GM19035 (cell line): ENCODE measurements around the gene TERB2.
A peak's percentile ranks its signal among the peaks of the same experiment; 100 is the strongest.
"Not testable (repeated sequence)": the region's sequence is repeated elsewhere in the genome, so short reads cannot be mapped to it uniquely, and the experiment has no call there.

Source experiments
- ATAC-seq: cut with Tn5 transposase; IDR thresholded peaks from one replicate; pipeline ENCODE4 v1.9.1; 2021; ENCODE audit not compliant: unreplicated experiment

Gene TERB2

DNA sequence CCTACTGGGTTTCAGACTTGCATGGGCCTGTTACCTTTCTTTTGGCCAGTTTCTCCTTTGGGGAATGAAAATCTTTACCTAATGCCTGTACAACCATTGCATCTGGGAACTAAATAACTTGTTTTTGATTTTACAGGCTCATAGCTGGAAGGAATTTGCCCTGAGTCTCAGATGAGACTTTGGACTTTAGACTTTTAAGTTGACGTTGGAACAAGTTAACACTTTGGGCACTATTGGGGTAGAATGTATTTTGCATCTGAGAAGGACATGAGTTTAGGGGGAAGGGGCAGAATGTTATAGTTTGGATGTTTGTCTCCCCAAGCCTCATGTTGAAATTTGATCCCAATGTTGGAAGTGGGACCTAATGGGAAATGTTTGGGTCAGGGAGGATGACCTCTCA lies 44.7 kb downstream of the TERB2 start:
- ATAC-seq, result not testable (repeated sequence)

DNA sequence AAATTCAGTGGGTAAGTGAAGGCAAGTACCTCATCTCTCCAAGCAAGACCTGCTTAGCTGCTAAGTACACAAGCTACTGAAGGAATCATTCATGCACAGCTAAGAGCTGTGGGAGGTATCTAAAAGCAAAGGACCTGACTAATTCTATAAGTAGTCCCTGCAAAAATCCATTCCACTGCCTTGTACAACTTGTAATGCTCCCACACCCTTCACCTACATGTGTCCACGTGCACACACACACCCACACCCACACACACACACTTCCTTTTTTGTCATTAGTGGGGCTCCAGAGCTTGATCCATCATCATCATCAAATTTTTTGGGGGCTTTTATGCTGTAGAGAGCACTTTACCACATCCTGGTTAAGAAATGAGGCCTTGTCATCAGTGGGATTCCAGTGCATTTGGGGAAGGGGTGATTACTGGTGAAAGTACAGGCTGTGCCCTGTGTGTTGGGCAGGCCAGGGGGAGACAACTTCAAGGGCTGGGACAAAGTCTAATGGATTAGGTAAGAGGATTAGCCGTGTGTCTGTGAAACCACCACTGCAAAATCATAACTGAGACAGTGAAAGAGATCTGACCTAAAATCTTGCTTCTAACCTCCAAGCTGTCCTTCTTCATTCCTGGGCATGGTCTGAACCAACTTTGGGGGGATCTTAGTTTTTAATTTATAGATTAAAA lies 47.4 kb downstream of the TERB2 start:
- ATAC-seq, result not testable (repeated sequence)

DNA sequence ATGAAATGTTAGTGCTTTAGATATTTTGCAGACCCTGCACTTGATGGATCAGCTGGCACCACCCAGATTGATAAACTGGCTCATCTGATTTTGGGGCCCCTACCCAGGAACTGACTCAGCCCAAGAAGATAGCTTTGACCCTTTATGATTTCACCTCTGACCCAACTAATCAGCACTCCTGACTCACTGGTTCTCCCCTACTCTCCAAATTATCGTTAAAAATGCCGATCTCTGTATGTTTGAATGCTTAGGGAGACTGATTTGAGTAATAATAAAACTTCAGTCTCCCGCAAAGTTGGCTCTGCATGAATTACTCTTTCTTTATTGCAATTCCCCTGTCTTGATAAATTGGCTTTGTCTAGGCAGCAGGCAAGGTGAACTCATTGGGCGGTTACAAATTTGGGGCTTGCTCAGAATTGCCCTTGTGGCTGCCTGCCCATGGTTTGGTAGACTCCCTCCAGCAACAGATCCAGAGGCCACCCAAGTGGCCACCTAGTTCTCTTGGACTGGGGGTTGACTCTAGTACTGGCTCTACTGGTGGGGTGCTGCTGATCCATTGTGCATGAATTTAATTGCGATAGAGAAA lies 48.2 kb downstream of the TERB2 start:
- ATAC-seq, result not testable (repeated sequence)

DNA sequence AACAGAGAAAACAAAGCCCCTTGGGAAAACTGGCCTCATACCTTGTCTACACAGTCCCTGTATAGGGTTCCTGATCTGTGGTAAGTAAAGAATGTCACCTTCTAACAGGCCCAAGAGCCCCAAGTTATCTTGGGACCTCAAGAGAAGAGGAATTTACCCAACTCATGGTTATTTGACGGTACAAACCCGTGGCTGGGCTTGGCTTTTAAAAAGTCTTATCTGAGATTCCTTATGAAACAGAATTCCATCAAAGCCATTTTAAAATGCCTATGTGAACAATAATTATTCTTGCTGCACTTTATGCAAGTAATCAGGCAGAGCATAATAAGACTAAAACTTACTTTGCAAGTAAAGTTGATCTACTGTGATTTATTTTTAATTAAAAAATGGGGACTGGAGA lies 52.6 kb downstream of the TERB2 start:
- no peak for ATAC-seq

DNA sequence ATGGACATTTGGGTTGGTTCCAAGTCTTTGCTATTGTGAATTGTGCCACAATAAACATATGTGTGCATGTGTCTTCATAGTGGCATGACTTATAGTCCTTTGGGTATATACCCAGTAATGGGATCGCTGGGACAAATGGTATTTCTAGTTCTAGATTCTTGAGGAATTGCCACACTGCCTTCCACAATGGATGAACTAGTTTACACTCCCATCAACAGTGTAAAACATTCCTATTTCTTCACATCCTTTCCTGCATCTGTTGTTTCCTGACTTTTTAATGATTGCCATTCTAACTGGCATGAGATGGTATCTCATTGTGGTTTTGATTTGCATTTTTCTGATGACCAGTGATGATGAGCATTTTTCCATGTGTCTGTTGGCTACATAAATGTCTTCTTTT lies 58.6 kb downstream of the TERB2 start:
- not testable (repeated sequence) for ATAC-seq

DNA sequence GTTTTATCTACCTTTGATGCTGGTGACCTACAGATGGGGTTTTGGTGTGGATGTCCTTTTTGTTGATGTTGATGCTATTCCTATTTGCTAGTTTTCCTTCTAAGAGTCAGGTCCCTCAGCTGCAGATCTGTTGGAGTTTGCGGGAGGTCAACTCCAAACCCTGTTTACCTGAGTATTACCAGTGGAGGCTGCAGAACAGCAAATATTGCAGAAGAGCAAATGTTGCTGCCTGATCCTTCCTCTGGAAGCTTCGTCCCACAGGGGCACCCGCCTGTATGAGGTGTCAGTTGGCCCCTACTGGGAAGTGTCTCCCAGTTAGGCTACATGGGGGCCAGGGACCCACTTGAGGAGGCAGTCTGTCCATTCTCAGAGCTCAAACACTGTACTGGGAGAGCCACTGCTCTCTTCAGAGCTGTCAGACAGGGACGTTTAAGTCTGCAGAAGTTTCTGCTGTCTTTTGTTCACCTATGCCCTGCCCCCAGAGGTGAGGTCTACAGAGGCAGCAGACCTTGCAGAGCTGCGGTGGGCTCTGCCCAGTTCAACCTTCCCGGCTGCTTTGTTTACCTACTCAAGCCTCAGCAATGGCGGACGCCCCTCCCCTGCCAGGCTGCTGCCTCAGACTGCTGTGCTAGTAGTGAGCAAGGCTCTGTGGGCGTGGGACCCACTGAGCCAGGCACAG lies 63.9 kb downstream of the TERB2 start:
- ATAC-seq, result not testable (repeated sequence)

DNA sequence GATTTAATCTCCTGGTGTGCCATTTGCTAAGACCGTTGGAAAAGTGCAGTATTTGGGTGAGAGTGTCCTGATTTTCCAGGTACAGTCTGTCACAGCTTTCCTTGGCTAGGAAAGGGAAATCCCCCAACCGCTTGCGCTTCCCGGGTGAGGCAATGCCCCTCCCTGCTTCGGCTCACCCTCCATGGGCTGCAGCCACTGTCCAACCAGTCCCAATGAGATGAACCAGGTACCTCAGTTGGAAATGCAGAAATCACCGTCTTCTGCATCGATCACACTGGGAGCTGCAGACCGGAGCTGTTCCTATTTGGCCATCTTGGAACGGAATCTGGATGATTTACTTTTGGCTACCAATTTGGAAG lies 64.4 kb downstream of the TERB2 start:
- not testable (repeated sequence) for ATAC-seq

DNA sequence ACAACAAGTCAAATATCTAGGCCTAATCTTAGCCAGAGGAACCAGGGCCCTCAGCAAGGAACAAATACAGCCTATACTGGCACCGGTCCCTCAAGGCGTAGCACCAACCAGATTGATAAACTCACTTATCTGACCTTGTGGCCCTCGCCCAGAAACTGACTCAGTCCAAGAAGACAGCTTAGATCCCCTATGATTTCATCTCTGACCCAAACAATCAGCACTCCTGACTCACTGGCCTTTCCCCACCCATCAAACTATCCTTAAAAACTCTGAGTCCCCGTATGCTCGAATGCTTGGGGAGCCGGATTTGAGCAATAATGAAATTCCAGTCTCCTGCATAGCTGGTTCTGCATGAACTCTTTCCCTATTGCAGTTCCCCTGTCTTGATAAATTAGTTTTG lies 64.9 kb downstream of the TERB2 start:
- no peak for ATAC-seq

DNA sequence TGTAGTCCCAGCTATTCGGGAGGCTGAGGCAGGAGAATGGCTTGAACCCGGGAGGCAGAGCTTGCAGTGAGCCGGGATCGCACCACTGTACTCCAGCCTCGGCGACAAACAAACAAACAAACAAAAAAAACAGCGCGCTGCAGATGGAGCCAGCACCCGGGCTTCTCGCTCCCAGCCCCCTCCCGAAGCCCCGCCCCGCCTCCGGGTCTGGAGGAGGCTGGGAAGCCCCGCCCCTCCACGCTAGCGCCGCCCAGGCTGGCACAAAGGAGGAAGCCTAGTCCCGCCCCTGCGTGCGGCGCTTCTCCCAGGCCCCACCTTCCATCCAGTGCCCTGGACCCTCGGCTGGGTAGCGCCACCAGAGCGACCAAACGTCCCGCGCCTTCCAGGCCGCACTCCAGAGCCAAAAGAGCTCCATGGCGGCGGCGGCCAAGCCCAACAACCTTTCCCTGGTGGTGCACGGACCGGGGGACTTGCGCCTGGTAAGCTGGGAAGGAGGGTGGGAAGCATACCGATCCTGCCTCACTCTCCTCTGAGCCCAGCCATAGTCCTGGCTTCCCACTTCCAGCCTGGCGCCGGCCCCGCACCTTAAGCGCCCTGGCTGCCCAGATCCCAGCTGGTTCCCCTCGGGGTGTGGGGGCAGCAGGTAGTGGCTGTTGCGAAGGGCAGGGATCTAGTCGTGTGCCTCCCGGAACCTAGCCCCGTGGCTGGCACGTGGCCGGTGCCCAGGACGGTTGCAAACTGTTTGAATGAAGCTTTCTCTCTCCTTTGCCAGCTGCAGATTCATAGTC lies 66.6 kb downstream of the TERB2 start, which contains the start of gene SORD:
Gene SORD (plus strand): TSS at position 325 of the 788 bp plus-strand sequence. CDS start 89 bp downstream, at position 414.
- peak; percentile 96 for ATAC-seq

DNA sequence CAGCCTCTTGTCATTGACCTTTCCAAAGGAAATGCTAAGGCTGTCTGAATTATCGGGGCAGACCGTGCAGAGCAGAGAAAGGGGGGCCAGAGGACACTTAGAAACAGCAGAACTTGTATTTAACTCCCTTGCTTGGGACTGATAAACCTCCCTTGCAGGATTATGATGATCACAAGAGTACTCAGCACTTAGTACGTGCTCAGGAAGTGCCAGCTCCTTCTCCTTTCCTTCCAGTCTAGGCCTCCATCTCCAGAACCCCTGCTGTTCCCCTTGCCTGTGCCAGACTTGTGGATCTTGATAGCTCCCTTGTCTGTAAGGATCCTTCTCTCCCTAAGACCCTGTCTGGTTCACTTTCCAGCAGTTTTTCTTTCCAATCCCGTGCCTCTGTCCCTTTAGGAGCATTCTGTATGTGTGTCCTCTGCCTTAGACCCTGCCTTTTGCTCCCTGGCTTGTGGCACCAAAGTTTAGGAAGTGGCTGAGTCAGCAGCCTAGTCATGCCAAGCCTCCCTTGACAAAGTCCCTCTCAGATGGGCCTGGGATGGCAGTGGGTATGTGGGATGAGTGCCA lies 67.3 kb downstream of the TERB2 start:
- ATAC-seq, result peak; percentile 4

DNA sequence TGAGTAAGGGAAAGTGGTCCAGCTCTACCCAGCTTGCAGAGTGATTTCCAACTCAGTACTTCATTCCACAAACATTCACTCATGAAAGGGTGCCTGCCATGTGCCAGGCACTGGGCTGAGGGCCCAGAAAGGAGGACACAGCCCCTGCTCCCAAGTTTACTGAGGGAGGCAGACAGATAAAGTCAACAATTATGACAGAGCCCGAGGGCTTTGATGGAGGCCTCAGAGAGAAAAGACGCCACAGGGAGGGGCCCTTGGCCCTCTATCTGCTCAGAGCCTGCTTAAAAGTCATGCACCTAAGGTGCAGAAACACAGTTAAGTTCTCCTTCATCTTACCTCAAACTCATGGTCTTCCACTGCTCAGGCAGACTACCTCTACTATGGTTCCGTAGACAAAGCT lies 68.2 kb downstream of the TERB2 start:
- ATAC-seq, result not testable (repeated sequence)

DNA sequence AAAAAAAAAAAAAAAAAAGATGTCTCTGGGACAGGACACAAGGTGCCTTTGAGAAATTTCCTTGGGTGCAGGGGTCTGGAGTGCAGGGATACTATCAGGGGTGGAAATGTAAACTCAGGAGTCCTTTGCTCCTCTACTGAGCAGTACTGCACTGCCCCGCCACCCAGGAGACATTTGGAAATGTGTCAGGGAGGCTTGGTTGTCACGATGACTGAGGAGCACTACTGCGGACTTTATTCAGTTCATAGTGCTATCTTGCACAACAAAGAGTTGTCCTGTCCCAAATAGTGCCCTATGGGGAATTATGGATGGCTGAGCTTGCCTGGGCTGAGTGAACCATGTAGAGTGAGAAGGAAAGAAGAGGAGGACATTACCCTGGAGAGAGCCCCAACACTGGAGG lies 69.1 kb downstream of the TERB2 start:
- ATAC-seq, result not testable (repeated sequence)

DNA sequence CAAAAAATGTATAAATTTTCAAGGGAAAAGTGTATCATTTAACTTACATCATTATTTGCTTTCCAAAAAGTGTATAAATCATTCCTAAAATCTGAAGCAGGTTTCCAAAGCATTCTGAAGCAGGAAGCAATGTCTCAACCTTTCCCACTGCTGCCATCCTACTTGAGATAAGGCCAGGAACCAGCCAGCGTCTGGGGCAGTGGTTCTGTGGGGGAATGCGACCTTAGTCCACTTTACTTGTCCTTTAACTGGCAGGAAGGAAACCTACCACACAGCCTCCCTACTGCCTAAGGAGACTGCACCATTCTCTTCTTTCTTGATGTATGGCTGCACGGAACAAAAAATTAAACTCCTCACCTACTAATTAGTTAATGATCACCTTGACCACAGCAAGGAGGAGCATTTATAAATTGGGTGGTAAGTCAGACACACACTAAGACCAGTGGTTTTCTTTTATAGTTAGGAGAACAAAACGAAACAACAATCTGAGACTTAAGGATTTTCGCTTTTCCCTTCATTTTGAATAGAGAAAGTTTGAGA lies 70.2 kb downstream of the TERB2 start:
- no peak for ATAC-seq

DNA sequence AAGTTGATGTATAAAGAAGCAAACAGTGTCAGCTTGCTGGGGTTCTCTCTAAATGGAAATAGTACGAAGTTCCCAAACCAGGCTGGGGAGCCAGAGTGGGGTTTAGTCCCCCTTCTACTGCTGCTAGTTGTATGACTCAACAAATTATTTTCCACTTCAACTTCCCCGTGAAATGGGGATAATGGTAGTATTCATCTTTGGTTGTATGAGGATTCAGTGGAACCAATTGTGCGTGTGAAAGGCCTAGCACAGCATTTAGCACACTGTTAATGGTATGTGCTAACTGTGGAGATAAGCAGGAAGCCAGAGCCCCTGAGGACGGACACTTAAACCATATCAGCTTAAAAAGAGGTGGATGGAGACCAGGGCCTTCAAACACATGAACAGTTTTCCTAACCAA lies 70.7 kb downstream of the TERB2 start:
- no peak for ATAC-seq
